ENCODE results near the gene DOCK10. TPM values are rescaled to one million over a fixed set of nuclear protein-coding genes. Genes with fewer than 3 reads are reported as not detected.

Gene DOCK10
- total RNA-seq, 1 experiment from 2014 or later = 2.9 TPM

DNA sequence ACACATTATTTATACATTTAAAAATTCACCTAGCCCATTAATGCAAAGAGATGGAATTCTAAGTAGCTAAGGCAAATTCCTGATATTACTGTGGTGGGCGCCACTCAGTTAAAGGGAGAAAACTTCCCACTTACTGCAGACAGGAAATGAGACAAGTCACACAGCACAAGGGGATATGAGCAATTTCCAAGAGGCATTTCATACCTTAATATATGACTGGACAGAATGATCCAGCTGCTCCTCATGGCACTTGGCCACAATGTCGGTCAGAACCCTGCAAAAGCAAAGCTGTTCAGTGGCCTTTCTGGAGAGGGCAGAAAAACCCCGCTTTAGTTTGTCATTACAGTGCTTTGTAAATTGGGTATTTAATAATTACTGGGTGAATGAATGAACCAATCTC is 204.7 kb downstream of the DOCK10 start:
- no peak overlapping the region for H3K4me3 Mint-ChIP-seq
- CTCF ChIA-PET = no interaction called here
- POLR2A ChIA-PET = no interaction called here
- no peaks in the 10 kb centered on the region for H3K27me3 Mint-ChIP-seq (ENCODE audit: low read depth)
- peaks cover 7% of the 10 kb centered on the region; the same call in 1 of the 2 replicates for H3K4me1 Mint-ChIP-seq
- no peak overlapping the region for H3K27ac Mint-ChIP-seq
- TF ChIP-seq NR2C2 (CRISPR knock-in tag; IDR thresholded peaks at IDR 0.05) (no peak), ZNF138 (CRISPR knock-in tag; conservative IDR thresholded peaks at IDR 0.05) (no peak), ZNF263 (CRISPR knock-in tag; IDR thresholded peaks at IDR 0.05; ENCODE audit: low read depth) (no peak)
- TF ChIP-seq, protein P1, sequence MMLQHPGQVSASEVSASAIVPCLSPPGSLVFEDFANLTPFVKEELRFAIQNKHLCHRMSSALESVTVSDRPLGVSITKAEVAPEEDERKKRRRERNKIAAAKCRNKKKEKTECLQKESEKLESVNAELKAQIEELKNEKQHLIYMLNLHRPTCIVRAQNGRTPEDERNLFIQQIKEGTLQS (CRISPR knock-in tag; conservative IDR thresholded peaks at IDR 0.05) = no peak
- TF ChIP-seq, protein P2, sequence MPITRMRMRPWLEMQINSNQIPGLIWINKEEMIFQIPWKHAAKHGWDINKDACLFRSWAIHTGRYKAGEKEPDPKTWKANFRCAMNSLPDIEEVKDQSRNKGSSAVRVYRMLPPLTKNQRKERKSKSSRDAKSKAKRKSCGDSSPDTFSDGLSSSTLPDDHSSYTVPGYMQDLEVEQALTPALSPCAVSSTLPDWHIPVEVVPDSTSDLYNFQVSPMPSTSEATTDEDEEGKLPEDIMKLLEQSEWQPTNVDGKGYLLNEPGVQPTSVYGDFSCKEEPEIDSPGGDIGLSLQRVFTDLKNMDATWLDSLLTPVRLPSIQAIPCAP (CRISPR knock-in tag; IDR thresholded peaks at IDR 0.05) = no peak
- no peak for DNase-seq (ENCODE audit: low spot score)
- no peak for ATAC-seq
- peaks cover 5% of the 10 kb centered on the region; the same call in 1 of the 2 replicates for H3K36me3 Mint-ChIP-seq
- H3K9me3 Mint-ChIP-seq = peaks cover 18% of the 10 kb centered on the region

DNA sequence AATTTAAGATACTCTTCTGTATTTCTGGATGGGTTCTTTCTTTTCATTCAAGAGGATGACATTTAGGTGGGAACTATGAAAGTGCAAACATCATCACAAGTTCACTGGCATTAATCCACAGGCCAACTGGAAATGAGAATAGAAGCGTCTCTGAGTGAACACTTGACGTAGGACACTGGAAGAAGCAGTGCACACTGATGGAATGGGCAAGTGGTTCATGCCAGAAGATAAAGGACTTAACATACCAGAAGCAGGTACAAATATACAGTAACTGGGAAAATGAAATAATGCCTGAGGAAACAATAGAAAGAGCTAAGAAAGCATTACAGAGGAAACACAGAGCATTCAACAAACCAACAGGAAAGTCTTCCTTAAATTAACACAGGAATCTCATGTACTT is 205.2 kb downstream of the DOCK10 start:
- TF ChIP-seq, protein P3, sequence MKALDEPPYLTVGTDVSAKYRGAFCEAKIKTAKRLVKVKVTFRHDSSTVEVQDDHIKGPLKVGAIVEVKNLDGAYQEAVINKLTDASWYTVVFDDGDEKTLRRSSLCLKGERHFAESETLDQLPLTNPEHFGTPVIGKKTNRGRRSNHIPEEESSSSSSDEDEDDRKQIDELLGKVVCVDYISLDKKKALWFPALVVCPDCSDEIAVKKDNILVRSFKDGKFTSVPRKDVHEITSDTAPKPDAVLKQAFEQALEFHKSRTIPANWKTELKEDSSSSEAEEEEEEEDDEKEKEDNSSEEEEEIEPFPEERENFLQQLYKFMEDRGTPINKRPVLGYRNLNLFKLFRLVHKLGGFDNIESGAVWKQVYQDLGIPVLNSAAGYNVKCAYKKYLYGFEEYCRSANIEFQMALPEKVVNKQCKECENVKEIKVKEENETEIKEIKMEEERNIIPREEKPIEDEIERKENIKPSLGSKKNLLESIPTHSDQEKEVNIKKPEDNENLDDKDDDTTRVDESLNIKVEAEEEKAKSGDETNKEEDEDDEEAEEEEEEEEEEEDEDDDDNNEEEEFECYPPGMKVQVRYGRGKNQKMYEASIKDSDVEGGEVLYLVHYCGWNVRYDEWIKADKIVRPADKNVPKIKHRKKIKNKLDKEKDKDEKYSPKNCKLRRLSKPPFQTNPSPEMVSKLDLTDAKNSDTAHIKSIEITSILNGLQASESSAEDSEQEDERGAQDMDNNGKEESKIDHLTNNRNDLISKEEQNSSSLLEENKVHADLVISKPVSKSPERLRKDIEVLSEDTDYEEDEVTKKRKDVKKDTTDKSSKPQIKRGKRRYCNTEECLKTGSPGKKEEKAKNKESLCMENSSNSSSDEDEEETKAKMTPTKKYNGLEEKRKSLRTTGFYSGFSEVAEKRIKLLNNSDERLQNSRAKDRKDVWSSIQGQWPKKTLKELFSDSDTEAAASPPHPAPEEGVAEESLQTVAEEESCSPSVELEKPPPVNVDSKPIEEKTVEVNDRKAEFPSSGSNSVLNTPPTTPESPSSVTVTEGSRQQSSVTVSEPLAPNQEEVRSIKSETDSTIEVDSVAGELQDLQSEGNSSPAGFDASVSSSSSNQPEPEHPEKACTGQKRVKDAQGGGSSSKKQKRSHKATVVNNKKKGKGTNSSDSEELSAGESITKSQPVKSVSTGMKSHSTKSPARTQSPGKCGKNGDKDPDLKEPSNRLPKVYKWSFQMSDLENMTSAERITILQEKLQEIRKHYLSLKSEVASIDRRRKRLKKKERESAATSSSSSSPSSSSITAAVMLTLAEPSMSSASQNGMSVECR (CRISPR knock-in tag; IDR thresholded peaks at IDR 0.05; ENCODE audit: borderline replicate concordance) = no peak
- TF ChIP-seq, protein P4, sequence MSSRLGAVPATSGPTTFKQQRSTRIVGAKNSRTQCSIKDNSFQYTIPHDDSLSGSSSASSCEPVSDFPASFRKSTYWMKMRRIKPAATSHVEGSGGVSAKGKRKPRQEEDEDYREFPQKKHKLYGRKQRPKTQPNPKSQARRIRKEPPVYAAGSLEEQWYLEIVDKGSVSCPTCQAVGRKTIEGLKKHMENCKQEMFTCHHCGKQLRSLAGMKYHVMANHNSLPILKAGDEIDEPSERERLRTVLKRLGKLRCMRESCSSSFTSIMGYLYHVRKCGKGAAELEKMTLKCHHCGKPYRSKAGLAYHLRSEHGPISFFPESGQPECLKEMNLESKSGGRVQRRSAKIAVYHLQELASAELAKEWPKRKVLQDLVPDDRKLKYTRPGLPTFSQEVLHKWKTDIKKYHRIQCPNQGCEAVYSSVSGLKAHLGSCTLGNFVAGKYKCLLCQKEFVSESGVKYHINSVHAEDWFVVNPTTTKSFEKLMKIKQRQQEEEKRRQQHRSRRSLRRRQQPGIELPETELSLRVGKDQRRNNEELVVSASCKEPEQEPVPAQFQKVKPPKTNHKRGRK (CRISPR knock-in tag; IDR thresholded peaks at IDR 0.05; ENCODE audit: borderline replicate concordance) = no peak
- no peak for TF ChIP-seq RORB (CRISPR knock-in tag; IDR thresholded peaks at IDR 0.05)
- H3K27ac Mint-ChIP-seq = no peak overlapping the region
- H3K27me3 Mint-ChIP-seq (ENCODE audit: low read depth) = no peaks in the 10 kb centered on the region
- peaks cover 5% of the 10 kb centered on the region; the same call in 1 of the 2 replicates for H3K36me3 Mint-ChIP-seq
- ChIA-PET CTCF (no interaction called here), POLR2A (no interaction called here)
- ATAC-seq (no peak), DNase-seq (ENCODE audit: low spot score) (no peak)
- H3K4me3 Mint-ChIP-seq = no peak overlapping the region
- H3K9me3 Mint-ChIP-seq = peaks cover 18% of the 10 kb centered on the region
- H3K4me1 Mint-ChIP-seq = peaks cover 5% of the 10 kb centered on the region; the same call in 1 of the 2 replicates

DNA sequence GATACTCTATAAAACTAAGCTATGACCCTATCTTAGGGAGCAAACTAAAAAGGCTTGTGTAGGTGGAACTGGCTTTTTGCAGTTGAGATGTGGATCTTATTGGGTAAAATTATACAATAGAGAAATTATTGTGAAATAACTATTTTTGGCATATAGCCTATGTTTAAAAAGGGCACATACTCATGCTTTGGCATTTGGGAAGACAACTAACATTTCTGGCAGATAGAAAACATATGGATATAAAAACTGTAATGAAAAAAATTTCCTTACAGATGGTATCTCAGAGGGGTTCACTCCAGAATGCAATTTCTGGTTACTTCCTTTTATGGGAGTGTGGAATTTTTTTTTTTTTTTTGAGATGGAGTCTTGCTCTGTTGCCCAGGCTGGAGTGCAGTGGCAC is 206.0 kb downstream of the DOCK10 start:
- Mint-ChIP-seq H3K27ac (no peak overlapping the region), H3K36me3 (peaks cover 5% of the 10 kb centered on the region; the same call in 1 of the 2 replicates), H3K4me3 (no peak overlapping the region), H3K4me1 (no peaks in the 10 kb centered on the region), H3K27me3 (ENCODE audit: low read depth) (no peaks in the 10 kb centered on the region), H3K9me3 (peaks cover 18% of the 10 kb centered on the region)
- DNase-seq (ENCODE audit: low spot score) = no peak
- ATAC-seq = no peak
- ChIA-PET POLR2A (no interaction called here), CTCF (no interaction called here)
- TF ChIP-seq, protein P5, sequence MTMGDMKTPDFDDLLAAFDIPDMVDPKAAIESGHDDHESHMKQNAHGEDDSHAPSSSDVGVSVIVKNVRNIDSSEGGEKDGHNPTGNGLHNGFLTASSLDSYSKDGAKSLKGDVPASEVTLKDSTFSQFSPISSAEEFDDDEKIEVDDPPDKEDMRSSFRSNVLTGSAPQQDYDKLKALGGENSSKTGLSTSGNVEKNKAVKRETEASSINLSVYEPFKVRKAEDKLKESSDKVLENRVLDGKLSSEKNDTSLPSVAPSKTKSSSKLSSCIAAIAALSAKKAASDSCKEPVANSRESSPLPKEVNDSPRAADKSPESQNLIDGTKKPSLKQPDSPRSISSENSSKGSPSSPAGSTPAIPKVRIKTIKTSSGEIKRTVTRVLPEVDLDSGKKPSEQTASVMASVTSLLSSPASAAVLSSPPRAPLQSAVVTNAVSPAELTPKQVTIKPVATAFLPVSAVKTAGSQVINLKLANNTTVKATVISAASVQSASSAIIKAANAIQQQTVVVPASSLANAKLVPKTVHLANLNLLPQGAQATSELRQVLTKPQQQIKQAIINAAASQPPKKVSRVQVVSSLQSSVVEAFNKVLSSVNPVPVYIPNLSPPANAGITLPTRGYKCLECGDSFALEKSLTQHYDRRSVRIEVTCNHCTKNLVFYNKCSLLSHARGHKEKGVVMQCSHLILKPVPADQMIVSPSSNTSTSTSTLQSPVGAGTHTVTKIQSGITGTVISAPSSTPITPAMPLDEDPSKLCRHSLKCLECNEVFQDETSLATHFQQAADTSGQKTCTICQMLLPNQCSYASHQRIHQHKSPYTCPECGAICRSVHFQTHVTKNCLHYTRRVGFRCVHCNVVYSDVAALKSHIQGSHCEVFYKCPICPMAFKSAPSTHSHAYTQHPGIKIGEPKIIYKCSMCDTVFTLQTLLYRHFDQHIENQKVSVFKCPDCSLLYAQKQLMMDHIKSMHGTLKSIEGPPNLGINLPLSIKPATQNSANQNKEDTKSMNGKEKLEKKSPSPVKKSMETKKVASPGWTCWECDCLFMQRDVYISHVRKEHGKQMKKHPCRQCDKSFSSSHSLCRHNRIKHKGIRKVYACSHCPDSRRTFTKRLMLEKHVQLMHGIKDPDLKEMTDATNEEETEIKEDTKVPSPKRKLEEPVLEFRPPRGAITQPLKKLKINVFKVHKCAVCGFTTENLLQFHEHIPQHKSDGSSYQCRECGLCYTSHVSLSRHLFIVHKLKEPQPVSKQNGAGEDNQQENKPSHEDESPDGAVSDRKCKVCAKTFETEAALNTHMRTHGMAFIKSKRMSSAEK (CRISPR knock-in tag; IDR thresholded peaks at IDR 0.05; ENCODE audit: borderline replicate concordance) = no peak
- TF ChIP-seq ZNF416 (CRISPR knock-in tag; IDR thresholded peaks at IDR 0.05) = no peak
- no peak for TF ChIP-seq SP1 (CRISPR knock-in tag; conservative IDR thresholded peaks at IDR 0.05)
- TF ChIP-seq NR3C1 (CRISPR knock-in tag; conservative IDR thresholded peaks at IDR 0.05; ENCODE audit: low read depth) = no peak
- no peak for TF ChIP-seq NR1H2 (CRISPR knock-in tag; IDR thresholded peaks at IDR 0.05)
- no peak for TF ChIP-seq CREB1 (CRISPR knock-in tag; IDR thresholded peaks at IDR 0.05)
- TF ChIP-seq EMX1 (CRISPR knock-in tag; IDR thresholded peaks at IDR 0.05) = no peak
- no peak for TF ChIP-seq FOXK1 (CRISPR knock-in tag; IDR thresholded peaks at IDR 0.05)
- TF ChIP-seq, protein P6, sequence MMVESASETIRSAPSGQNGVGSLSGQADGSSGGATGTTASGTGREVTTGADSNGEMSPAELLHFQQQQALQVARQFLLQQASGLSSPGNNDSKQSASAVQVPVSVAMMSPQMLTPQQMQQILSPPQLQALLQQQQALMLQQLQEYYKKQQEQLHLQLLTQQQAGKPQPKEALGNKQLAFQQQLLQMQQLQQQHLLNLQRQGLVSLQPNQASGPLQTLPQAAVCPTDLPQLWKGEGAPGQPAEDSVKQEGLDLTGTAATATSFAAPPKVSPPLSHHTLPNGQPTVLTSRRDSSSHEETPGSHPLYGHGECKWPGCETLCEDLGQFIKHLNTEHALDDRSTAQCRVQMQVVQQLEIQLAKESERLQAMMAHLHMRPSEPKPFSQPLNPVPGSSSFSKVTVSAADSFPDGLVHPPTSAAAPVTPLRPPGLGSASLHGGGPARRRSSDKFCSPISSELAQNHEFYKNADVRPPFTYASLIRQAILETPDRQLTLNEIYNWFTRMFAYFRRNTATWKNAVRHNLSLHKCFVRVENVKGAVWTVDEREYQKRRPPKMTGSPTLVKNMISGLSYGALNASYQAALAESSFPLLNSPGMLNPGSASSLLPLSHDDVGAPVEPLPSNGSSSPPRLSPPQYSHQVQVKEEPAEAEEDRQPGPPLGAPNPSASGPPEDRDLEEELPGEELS (CRISPR knock-in tag; IDR thresholded peaks at IDR 0.05) = no peak
- TF ChIP-seq NFYB (CRISPR knock-in tag; conservative IDR thresholded peaks at IDR 0.05; ENCODE audit: low read depth) = no peak
- no peak for TF ChIP-seq GABPB1 (CRISPR knock-in tag; IDR thresholded peaks at IDR 0.05)
- TF ChIP-seq ZNF396 (CRISPR knock-in tag; IDR thresholded peaks at IDR 0.05; ENCODE audit: borderline replicate concordance) = no peak
